HepG2 (cell line): ENCODE measurements around the gene PTPRC. TPM values are rescaled to one million over a fixed set of nuclear protein-coding genes. Genes with fewer than 3 reads are reported as not detected.

Experiments
- ATAC-seq: fragments of 200-7000 bp; cut with Tn5 transposase; 3 replicates; pipeline ENCODE4 v1.9.1; 2020; ENCODE audit warnings: mild to moderate bottlenecking, moderate library complexity
- BruUV-seq: library from RNA; stranded (reverse); fragments of 400-500 nt; replicated peaks from 2 replicates; lab custom pipeline; 2021; lab: Mats Ljungman, UMichigan
- CTCF ChIA-PET: fragments of 300-600 bp; formaldehyde crosslinking; extraction: SDS; loops from one replicate; lab custom pipeline; 2021; ENCODE audit warnings: low total read pairs, inconsistent platforms, low intra/inter-chr PET ratio; lab: Yijun Ruan, JAX
- POLR2A ChIA-PET: fragments of 350-600 bp; sonication (Branson Sonifier 250); formaldehyde crosslinking; loops from one replicate; lab custom pipeline; 2020; ENCODE audit warnings: antibody characterized with exemption, inconsistent platforms; lab: Yijun Ruan, JAX
- DNase-seq: peaks from one replicate; pipeline ENCODE4 v3.0.0-alpha.2; 2015; ENCODE audit warnings: low spot score
- FAIRE-seq: peaks from 3 replicates; lab custom pipeline; 2011; peaks lifted over from hg19 to GRCh38; lab: Jason Lieb, UNC
- H2AFZ ChIP-seq: one replicate; pipeline ENCODE4 v1.6.1; 2011; ENCODE audit warnings: low read length, inconsistent platforms
- H3K27ac ChIP-seq: fragments of 300-600 bp; 3 replicates; pipeline ENCODE4 v1.8.0; 2011; ENCODE audit warnings: mixed run types, mild to moderate bottlenecking, mixed read lengths, low read length, inconsistent platforms; ENCODE audit not compliant: insufficient read depth; ENCODE audit errors: extremely low read length
- H3K27me3 ChIP-seq, 2 experiments: fragments of 200-600 bp in 1 of 2; 2 replicates in 1 of 2; 3 replicates in 1 of 2; pipeline versions ENCODE4 v1.6.0 to v1.8.0; 2011; ENCODE audit warnings: low read length in 2 of 2, mild to moderate bottlenecking in 2 of 2, moderate library complexity in 2 of 2, inconsistent platforms in 1 of 2; ENCODE audit not compliant: insufficient read depth in 2 of 2, control insufficient read depth in 1 of 2
- H3K36me3 ChIP-seq, 2 experiments: fragments of 200-600 bp in 1 of 2; replicated peaks in 1 of 2; 2 replicates in 1 of 2; 3 replicates in 1 of 2; pipeline versions ENCODE4 v1.5.1 to v1.8.0; 2011; ENCODE audit warnings: low read length in 2 of 2, inconsistent platforms in 1 of 2; ENCODE audit not compliant: insufficient read depth in 2 of 2, control insufficient read depth in 1 of 2
- H3K4me1 ChIP-seq: 2 replicates; pipeline ENCODE4 v1.5.1; 2012; ENCODE audit warnings: low read length, inconsistent platforms; ENCODE audit not compliant: insufficient read depth
- H3K4me2 ChIP-seq: 2 replicates; pipeline ENCODE4 v1.6.0; 2011; ENCODE audit warnings: low read depth, low read length, inconsistent platforms
- H3K4me3 ChIP-seq, 3 experiments: fragments of 200-600 bp in 1 of 3; sonication (generic), shearing (Covaris generic) in 1 of 3; replicated peaks in 1 of 3; 2 replicates each; pipeline ENCODE4 v1.5.1; 2011 to 2016; ENCODE audit warnings: low read length in 3 of 3, inconsistent platforms in 2 of 3, low read depth in 2 of 3, mild to moderate bottlenecking in 2 of 3, control low read depth in 1 of 3, mixed read lengths in 1 of 3; ENCODE audit not compliant: insufficient read depth in 1 of 3
- H3K79me2 ChIP-seq: one replicate; pipeline ENCODE4 v1.6.1; 2011; ENCODE audit warnings: low read length, inconsistent platforms; ENCODE audit not compliant: insufficient read depth
- H3K9ac ChIP-seq: 2 replicates; pipeline ENCODE4 v1.6.0; 2011; ENCODE audit warnings: mild to moderate bottlenecking, low read depth, low read length, inconsistent platforms; ENCODE audit not compliant: insufficient read depth
- H3K9me3 ChIP-seq: 2 replicates; pipeline ENCODE4 v1.5.1; 2012; ENCODE audit warnings: mild to moderate bottlenecking, low read length
- H4K20me1 ChIP-seq: 2 replicates; pipeline ENCODE4 v1.6.0; 2011; ENCODE audit warnings: inconsistent platforms, mild to moderate bottlenecking, low read length, moderate library complexity; ENCODE audit not compliant: insufficient read depth
- MBNL3 ChIP-seq: fragments of 250-450 bp; sonication (Bioruptor Pico); conservative IDR thresholded peaks from 2 replicates; pipeline ENCODE4 v1.8.0; 2022; ENCODE audit warnings: mild to moderate bottlenecking, inconsistent platforms
- PHB2 ChIP-seq: fragments of 450-650 bp; IDR thresholded peaks from 2 replicates; pipeline ENCODE4 v1.6.1; 2018; ENCODE audit not compliant: partially characterized antibody
- SIN3A ChIP-seq: IDR thresholded peaks from 2 replicates; pipeline ENCODE4 v1.6.1; 2011; ENCODE audit warnings: low read depth, mild to moderate bottlenecking, control low read depth, low read length, borderline replicate concordance
- ZNF124 ChIP-seq: sonication (generic); formaldehyde crosslinking; IDR thresholded peaks from 2 replicates; pipeline ENCODE4 v1.4.0; 2020; ENCODE audit warnings: missing genetic modification reagents
- ZNF383 ChIP-seq: sonication (generic); formaldehyde crosslinking; IDR thresholded peaks from 2 replicates; pipeline ENCODE4 v1.4.0; 2020; ENCODE audit warnings: missing genetic modification reagents, mild to moderate bottlenecking, borderline replicate concordance
- ZNF44 ChIP-seq: sonication (generic); formaldehyde crosslinking; IDR thresholded peaks from 2 replicates; pipeline ENCODE4 v1.5.1; 2020; ENCODE audit warnings: mild to moderate bottlenecking, missing genetic modification reagents
- ZNF496 ChIP-seq: sonication (generic); formaldehyde crosslinking; IDR thresholded peaks from 2 replicates; pipeline ENCODE4 v1.8.1; 2023; ENCODE audit warnings: mild to moderate bottlenecking, moderate library complexity, missing genetic modification reagents; ENCODE audit not compliant: insufficient replicate concordance
- ZNF607 ChIP-seq: sonication (generic); formaldehyde crosslinking; IDR thresholded peaks from 2 replicates; pipeline ENCODE4 v1.5.1; 2020; ENCODE audit warnings: missing genetic modification reagents, mild to moderate bottlenecking, borderline replicate concordance
- WGBS: methylation state at CpG from one replicate; pipeline ENCODE4 v1.1.6; 2017; ENCODE audit warnings: low lambda C conversion rate; 5-methylcytosine and 5-hydroxymethylcytosine counted together
- in situ Hi-C: cut with HindIII; loops from 2 replicates; pipeline ENCODE4 v1.10.0; 2017; ENCODE audit warnings: low pct_unique_long_range_greater_than_20kb; ENCODE audit not compliant: extremely low pct_ligation_motif_present
- intact Hi-C: fragments of 100-400 bp; cut with micrococcal nuclease; formaldehyde crosslinking; loops from one replicate; pipeline ENCODE4 v1.10.0; 2022; ENCODE audit not compliant: unreplicated experiment
- polyA plus RNA-seq, 8 experiments: library from polyadenylated mRNA; depleted of rRNA in 3 of 8; stranded (reverse) in 7 of 8; unstranded in 1 of 8; fragments of >200 nt; fragmentation: Illumina TruSeq in 4 of 8; extraction: Trizol in 4 of 8; gene quantifications; 2 replicates each; pipeline versions ENCODE4 v1.2.1 to v1.2.3, GENCODE V29; 2011 to 2016; ENCODE audit warnings: low read depth in 4 of 8, missing spikeins in 1 of 8, mixed read lengths in 1 of 8; ENCODE audit not compliant: insufficient read depth in 1 of 8
- total RNA-seq, 5 experiments: library from RNA; depleted of rRNA; stranded (reverse); fragments of >200 nt; fragmentation: Illumina TruSeq; extraction: Trizol; gene quantifications; 2 replicates each; pipeline ENCODE4 v1.2.3, GENCODE V29; 2016; ENCODE audit warnings: low read depth in 1 of 5
- TF ChIP-seq, protein P1 (sequence below): sonication (generic); formaldehyde crosslinking; IDR thresholded peaks from 2 replicates; pipeline ENCODE4 v1.4.0; 2020; ENCODE audit warnings: missing genetic modification reagents
- TF ChIP-seq, protein P2 (sequence below): sonication (generic); formaldehyde crosslinking; IDR thresholded peaks from 2 replicates; pipeline ENCODE4 v1.5.1; 2020; ENCODE audit warnings: missing genetic modification reagents, mild to moderate bottlenecking, borderline replicate concordance
- TF ChIP-seq, protein P3 (sequence below): sonication (generic); formaldehyde crosslinking; IDR thresholded peaks from 2 replicates; pipeline ENCODE4 v1.8.1; 2023; ENCODE audit warnings: mild to moderate bottlenecking, inconsistent platforms, moderate library complexity, missing genetic modification reagents, borderline replicate concordance
- TF ChIP-seq, protein P4 (sequence below): sonication (generic); formaldehyde crosslinking; IDR thresholded peaks from 2 replicates; pipeline ENCODE4 v1.9.0; 2021; ENCODE audit warnings: missing genetic modification reagents, mild to moderate bottlenecking, borderline replicate concordance

Gene PTPRC
- total and polyA plus RNA-seq, 2 of the 13 experiments (the other 11 are each of a cell fraction or from before 2014, with no cell fraction given) = not detected

DNA sequence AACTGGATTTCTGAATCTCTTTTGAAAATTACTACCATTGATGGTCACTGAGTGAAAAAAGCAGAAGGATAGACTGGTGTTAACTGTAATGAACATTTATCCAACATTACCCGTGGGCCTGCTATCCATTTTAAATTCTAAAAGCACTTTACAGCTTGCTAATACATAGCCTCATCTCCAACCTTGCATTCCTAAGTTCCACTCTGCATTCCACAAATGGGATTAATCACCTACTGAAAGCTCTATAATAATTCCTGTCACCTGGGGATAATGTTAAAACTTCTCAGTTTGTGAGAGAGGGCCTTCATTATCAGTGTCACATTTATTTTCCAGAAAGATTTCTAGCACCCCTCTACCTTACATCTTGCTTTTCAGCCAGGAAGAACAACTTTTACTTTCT lies 38.2 kb downstream of the PTPRC start:
- Histone ChIP-seq H3K4me3 (no peak overlapping the region), H2AFZ (no peak overlapping the region), H3K36me3 (no peaks in the 10 kb centered on the region), H3K9me3 (no peaks in the 10 kb centered on the region), H4K20me1 (no peaks in the 10 kb centered on the region), H3K27me3 (no peaks in the 10 kb centered on the region), H3K4me2 (no peak overlapping the region), H3K79me2 (no peaks in the 10 kb centered on the region), H3K27ac (no peak overlapping the region), H3K4me1 (no peaks in the 10 kb centered on the region), H3K9ac (no peak overlapping the region)
- DNase-seq (no peak), ATAC-seq (no peak), FAIRE-seq (no peak)
- no peak for TF ChIP-seq SIN3A
- no peak for TF ChIP-seq ZNF496
- TF ChIP-seq, protein P1, sequence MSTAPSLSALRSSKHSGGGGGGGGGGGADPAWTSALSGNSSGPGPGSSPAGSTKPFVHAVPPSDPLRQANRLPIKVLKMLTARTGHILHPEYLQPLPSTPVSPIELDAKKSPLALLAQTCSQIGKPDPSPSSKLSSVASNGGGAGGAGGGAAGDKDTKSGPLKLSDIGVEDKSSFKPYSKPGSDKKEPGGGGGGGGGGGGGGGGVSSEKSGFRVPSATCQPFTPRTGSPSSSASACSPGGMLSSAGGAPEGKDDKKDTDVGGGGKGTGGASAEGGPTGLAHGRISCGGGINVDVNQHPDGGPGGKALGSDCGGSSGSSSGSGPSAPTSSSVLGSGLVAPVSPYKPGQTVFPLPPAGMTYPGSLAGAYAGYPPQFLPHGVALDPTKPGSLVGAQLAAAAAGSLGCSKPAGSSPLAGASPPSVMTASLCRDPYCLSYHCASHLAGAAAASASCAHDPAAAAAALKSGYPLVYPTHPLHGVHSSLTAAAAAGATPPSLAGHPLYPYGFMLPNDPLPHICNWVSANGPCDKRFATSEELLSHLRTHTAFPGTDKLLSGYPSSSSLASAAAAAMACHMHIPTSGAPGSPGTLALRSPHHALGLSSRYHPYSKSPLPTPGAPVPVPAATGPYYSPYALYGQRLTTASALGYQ (CRISPR knock-in tag) = no peak
- no peak for TF ChIP-seq ZNF383 (CRISPR knock-in tag)
- no peak for TF ChIP-seq ZNF44 (CRISPR knock-in tag)
- POLR2A ChIA-PET = no interaction called here
- whole genome bisulfite sequencing = 5% methylated on average over 1 of the region's 1 CpG
- in situ Hi-C loops = loop anchor here (25.0 kb wide), 1 partner anchor 590 kb away; no protein-coding TSS in a partner anchor
- intact Hi-C loops = no loop called here
- CTCF ChIA-PET = no interaction called here
- no TSS peak for BruUV-seq

DNA sequence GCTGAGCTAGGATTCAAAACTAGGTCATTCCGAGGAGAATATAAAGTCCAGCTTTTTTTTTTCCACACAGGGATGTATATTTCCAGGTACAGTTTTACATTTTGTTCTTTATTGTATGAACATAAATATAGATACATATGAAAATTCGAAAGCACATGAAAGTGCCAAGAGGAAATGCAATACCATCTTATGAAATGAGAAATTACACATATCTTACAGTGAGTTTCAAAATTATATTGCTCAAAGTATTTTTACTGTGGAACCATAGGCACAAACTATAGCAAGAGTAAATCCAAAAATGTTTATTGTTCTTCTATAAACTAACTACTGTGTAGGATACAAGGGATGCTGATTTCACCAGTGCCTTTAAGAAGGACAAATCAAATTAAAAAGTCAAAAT lies 39.0 kb downstream of the PTPRC start:
- H2AFZ ChIP-seq = no peak overlapping the region
- no peaks in the 10 kb centered on the region for H3K36me3 ChIP-seq
- no peaks in the 10 kb centered on the region for H3K27me3 ChIP-seq
- in situ Hi-C loops (loop anchor here (25.0 kb wide), 1 partner anchor 591 kb away; no protein-coding TSS in a partner anchor), intact Hi-C loops (no loop called here)
- CTCF ChIA-PET = no interaction called here
- no peak overlapping the region for H3K4me3 ChIP-seq
- H3K4me2 ChIP-seq = no peak overlapping the region
- no peaks in the 10 kb centered on the region for H3K9me3 ChIP-seq
- WGBS = 0% methylated on average over 2 of the region's 2 CpGs
- BruUV-seq = no TSS peak
- ATAC-seq (no peak), DNase-seq (no peak), FAIRE-seq (no peak)
- TF ChIP-seq ZNF124 (CRISPR knock-in tag) = no peak
- TF ChIP-seq, protein P2, sequence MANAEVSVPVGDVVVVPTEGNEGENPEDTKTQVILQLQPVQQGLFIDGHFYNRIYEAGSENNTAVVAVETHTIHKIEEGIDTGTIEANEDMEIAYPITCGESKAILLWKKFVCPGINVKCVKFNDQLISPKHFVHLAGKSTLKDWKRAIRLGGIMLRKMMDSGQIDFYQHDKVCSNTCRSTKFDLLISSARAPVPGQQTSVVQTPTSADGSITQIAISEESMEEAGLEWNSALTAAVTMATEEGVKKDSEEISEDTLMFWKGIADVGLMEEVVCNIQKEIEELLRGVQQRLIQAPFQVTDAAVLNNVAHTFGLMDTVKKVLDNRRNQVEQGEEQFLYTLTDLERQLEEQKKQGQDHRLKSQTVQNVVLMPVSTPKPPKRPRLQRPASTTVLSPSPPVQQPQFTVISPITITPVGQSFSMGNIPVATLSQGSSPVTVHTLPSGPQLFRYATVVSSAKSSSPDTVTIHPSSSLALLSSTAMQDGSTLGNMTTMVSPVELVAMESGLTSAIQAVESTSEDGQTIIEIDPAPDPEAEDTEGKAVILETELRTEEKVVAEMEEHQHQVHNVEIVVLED (CRISPR knock-in tag) = no peak
- TF ChIP-seq, protein P3, sequence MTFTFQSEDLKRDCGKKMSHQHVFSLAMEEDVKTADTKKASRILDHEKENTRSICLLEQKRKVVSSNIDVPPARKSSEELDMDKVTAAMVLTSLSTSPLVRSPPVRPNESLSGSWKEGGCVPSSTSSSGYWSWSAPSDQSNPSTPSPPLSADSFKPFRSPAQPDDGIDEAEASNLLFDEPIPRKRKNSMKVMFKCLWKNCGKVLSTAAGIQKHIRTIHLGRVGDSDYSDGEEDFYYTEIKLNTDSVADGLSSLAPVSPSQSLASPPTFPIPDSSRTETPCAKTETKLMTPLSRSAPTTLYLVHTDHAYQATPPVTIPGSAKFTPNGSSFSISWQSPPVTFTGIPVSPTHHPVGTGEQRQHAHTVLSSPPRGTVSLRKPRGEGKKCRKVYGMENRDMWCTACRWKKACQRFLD = no peak
- no peak for TF ChIP-seq PHB2
- no peak for TF ChIP-seq MBNL3 (CRISPR knock-in tag)
- TF ChIP-seq, protein P4, sequence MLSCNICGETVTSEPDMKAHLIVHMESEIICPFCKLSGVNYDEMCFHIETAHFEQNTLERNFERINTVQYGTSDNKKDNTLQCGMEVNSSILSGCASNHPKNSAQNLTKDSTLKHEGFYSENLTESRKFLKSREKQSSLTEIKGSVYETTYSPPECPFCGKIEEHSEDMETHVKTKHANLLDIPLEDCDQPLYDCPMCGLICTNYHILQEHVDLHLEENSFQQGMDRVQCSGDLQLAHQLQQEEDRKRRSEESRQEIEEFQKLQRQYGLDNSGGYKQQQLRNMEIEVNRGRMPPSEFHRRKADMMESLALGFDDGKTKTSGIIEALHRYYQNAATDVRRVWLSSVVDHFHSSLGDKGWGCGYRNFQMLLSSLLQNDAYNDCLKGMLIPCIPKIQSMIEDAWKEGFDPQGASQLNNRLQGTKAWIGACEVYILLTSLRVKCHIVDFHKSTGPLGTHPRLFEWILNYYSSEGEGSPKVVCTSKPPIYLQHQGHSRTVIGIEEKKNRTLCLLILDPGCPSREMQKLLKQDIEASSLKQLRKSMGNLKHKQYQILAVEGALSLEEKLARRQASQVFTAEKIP (CRISPR knock-in tag) = no peak
- no peak for TF ChIP-seq ZNF607 (CRISPR knock-in tag)
- no peak overlapping the region for H3K9ac ChIP-seq
- no peaks in the 10 kb centered on the region for H4K20me1 ChIP-seq
- H3K79me2 ChIP-seq = no peaks in the 10 kb centered on the region
- POLR2A ChIA-PET = no interaction called here
- H3K4me1 ChIP-seq = no peaks in the 10 kb centered on the region
- H3K27ac ChIP-seq = no peak overlapping the region
